Stimulated activated CD8-positive, alpha-beta memory T cell treated with anti-CD3 and anti-CD28 coated beads, Interleukin-15, amount 100 ng/mL, for 24 hours (primary cell): ENCODE measurements around the gene TOMM20.

Source experiments
- DNase-seq: peaks from one replicate; pipeline ENCODE4 v3.0.0-alpha.2; 2020; ENCODE audit warnings: low read depth

The TOMM20 gene

DNA sequence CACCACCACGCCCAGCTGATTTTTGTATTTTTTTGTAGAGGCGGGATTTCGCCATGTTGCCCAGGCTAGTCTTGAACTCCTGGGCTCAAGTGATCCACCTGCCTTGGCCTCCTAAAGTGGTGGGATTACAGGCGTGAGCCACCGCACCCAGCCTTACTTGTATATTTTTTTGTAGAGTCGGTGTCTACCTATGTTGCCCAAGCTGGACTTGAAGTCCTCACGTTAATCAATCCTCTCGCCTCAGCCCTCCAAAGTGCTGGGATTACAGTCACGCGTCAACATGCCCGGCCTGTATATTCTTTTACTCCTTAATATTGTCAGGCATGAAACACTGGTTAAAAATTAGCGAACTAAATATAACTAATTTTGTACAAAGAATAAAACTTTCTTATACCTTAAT lies 5.5 kb upstream of the TOMM20 start:
- no peak for DNase-seq

DNA sequence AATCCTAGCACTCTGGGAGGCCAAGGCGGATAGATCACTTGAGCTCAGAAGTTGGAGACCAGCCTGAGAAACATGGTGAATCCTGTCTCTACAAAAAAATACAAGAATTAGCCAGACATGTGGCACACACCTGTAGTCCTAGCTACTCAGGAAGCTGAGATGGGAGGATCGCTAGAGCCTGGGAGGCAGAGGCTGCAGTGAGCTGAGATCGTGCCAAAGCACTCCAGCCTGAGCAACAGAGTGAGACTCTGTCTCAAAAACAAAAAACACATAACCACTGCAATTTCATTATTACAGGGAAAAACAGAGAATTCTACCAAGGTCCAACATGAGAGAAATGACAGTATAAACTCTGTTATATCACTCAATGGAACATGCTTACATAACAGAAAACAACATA lies 4.4 kb upstream of the TOMM20 start:
- DNase-seq, result no peak

GRCh38 chr1:235131961-235132360 lies 3.3 kb upstream of the TOMM20 start:
- DNase-seq, result no peak

- no peak for DNase-seq
Observed at GRCh38 chr1:235130766-235131270, 2.2 kb upstream of the TOMM20 start.

- no peak for DNase-seq
Observed at GRCh38 chr1:235129774-235130570, 1.3 kb upstream of the TOMM20 start.

DNA sequence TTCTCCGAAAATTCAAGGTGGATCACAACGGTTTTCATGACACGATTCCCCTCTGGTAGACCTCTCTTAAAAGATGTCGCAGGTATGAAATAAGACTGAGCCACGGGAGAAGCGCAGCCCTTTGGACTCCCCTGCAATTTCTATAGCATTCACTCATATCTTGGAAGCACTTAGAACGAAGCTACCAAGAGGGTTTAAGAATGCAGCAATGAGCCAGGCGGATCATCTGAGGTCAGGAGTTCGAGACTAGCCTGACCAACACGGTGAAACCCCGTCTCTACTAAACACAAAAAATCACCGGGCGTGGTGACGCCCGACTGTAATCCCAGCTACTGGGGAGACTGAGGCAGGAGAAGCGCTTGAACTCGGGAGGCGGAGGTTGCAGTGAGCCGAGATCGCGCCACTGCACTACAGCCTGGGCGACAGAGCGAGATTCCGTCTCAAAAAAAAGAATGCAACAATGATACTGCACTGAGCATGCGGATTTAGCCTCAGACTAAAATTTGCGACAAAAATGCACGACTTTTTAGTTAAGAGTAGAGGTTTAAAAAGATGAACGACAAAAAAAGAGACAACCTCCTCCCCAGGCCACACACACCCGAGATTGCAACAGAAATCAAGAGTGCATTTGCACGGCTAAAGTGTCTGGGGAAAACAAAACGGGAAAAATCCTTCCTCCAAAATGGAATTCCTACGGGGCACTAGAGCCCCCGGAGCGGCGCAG lies 743 bp downstream of the TOMM20 start:
- no peak for DNase-seq

DNA sequence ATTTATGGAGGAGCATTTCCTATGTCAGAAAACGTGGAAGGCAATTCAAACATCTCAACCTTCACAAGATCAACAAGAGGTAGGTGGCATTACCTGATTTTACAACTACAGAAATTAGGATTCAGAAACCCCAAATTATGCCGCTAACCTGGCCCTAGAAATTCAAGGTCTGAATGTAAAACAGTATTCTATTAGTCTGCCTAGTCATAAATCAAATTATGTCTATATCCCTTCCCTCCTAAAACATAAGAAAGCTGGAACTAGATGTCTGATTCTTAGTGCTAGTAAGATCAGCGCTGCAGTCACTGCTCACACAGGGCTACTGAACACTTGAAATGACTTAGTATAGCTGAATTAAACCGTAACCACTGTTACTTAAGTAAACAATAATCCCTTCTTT lies 1.4 kb downstream of the TOMM20 start:
- no peak for DNase-seq

DNA sequence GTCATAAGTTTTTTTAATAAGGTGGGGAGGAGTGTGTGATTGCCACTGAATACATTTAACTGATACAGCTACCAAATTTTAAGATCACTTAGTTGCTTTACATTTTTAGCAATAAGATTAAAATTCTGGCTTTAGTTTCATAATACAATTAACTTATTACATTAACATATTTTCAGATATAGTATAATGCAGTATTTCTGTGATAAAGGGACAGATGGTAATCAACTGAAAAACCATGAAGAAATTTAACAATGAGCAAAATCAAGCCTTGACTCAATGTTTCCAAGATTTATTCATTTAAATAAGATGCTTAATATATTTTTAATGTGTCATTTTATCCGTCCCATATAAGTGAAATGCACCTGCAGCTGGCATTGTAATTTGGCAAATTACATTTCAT lies 4.0 kb downstream of the TOMM20 start:
- no peak for DNase-seq

GRCh38 chr1:235124111-235124510 lies 4.5 kb downstream of the TOMM20 start:
- no peak for DNase-seq

DNA sequence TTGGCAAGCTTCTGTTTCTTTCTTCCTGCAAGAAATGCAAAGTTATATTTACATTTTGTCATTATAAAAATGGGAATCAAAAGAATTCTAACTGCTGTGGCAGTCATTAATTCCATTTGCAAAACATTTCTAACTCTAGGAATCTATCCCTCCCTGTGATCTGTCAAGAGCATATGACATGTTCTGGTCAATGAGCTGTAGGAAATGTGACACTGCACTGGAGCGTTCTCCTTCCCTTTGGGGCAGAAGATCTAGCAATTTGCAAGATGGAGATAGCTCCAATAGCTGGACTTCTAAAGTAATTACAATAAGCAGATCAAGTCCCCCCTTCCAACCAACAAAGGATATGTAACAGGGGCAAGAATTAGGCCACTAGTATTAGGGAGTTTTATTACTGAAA lies 6.3 kb downstream of the TOMM20 start:
- DNase-seq, result no peak

DNA sequence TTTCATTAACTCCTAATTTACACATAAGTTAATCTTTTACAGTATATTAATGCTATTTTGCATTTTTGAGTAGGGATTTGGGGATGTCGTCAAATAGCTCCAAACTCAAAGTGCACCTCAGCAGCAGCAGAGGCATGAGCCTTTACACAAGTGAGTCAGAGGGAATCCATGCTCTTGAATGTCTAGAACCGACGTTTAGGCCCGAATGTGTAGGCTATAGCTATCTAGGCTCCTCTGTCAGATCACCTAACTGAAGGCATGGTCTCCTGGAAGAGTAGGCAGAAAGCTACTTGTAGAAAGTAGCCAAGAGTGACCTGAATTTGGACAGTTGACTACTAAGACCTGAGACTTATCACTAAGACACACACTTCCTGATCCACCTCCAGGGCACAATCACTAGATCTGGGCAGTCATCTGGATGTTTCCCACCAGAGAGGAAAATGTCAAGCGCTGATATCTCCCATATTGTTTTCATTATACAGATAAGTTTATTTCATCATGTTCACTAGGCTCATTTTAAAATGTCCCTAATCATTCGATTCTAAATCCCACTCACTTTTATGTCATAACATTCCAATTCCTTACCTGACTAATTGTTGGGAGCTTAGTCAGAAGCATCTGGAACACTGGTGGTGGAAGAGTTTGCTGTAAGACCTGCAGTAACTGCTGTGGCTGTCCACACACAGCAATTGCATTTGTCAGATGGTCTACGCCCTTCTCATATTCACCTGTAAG lies 15.3 kb downstream of the TOMM20 start:
- DNase-seq, result no peak

- no peak for DNase-seq
Observed at GRCh38 chr1:235112297-235113182, 16.1 kb downstream of the TOMM20 start.

DNA sequence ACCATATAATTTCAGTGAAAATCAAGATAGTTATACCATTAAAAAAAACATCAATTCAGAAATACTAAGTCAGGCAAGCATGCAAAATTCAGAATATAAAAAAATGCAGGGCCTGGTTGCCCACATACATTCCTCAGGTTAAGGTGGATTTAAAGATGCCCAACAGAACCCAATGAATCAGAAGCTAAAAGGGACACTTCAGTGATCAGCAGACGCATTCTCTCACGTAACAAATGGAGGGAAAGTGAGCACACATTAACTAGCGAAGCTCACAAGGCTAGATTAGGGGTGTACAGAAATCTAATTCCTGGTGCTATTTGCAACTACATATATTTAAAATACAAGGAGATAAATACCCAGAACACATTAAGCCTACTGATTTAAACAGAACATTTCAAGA lies 17.5 kb downstream of the TOMM20 start:
- no peak for DNase-seq

GRCh38 chr1:235108876-235109275 lies 19.8 kb downstream of the TOMM20 start:
- no peak for DNase-seq

DNA sequence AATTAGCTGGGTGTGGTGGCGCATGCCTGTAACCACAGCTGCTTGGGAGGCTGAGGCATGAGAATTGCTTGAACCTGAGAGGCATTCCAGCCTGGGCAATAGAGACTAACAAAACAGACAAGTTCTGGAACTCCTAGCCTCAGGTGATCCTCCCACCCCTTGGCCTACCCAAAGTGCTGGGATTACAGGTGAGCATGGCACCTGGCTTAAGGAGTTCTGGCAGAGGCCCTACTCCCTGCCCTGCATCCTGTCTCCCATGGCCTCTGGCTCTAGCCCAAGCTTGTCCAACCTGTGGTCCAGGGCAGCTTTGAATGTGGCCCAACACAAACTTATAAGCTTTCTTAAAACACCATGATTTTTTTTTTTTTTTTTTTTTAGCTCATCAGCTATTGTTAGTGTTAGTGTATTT lies 20.4 kb downstream of the TOMM20 start:
- DNase-seq, result no peak

DNA sequence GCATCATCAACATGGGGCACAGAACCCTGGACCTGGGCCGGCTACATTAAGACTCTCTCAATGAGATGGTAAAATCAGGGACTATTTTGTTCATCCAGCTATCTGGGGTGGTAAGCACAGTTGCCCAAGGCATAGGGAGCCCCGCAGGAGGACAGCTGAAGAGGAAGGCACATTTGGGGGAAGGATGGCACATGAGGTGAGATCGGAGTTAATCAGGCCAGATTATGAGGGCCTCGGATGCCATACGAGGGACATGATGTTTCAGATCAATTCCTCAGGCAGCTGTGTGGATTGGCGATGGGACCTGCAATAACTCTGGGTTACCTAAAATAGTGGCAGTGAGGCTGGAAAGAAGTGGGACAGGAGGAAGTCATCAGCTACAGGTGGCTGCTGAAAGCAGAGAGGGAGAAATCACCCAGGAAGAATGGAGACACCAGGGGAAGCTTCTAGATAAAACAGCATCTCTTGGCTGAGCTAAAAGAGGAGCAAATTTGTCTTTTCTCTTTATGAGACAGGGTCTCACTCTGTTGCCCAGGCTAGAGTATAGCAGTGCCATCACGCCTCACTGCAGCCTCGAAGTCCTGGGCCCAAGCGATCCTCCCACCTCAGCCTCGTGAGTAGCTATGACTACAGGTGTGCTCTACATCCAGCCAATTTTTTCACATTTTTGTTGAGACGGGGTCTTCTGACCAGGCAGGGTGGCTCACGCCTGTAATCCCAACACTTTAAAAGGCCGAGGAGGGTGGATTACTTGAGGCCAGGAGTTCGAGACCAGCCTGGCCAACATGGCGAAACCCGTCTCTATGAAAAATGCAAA lies 21.1 kb downstream of the TOMM20 start:
- no peak for DNase-seq

DNA sequence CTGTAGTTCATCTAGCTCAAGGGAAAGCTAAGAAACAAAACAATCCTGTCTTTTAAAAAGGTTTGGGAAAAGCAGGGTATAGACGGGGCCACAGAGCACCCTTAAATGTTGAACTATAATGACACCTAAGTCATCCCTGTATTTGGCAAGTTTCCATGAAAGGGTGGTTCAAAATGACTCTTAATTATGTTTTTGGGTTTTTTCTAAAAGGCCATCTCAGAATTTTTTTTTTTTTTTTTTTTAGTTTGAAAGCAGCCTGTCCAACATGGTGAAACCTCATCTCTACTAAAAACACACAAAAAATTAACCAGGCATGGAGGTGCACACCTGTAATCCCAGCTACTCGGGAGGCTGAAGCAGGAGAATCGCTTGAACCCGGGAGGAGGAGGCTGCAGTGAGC lies 22.2 kb downstream of the TOMM20 start:
- no peak for DNase-seq

DNA sequence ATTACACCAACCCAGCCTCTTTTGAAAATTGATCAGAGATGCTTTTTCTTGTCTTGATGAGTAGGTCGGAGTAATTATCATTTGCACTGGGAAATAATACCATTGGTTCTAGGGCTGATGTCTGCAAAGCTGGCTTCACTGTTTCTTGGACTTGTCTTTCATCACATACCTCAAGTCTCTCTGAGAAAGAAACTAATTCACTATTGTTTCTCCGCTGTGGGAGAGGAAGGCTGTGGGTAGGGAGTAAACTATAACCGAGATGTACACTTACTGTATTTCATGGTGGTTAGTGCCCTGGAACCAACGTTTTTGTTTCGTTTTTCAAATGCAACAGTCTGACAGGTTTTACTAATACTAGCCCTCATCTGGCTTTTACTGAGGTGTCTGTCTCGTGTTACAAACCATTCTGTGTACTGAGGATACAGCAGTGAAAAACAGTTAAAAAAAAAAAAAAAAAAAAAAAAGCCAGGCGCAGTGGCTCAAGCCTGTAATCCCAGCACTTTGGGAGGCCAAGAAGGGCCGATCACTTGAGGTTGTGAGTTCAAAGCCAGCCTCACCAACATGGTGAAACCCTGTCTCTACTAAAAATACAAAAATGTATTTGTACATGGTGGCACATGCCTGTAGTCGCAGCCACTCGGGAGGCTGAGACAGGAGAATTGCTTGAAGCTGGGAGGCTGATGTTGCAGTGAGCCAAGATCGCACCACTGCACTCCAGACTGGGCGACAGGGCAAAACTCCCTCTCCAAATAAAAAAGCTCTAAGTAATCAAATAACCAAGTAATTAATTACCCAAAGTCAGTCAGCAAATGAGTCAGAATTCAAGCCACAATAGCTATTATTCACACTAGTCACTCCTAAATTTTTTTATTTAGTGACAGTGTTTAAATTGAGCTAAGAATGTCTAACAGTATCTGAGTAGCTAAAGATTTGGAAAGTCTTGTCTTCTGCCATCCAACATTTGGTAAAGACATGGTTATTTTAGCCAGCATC lies 23.3 kb downstream of the TOMM20 start:
- DNase-seq, result no peak

DNA sequence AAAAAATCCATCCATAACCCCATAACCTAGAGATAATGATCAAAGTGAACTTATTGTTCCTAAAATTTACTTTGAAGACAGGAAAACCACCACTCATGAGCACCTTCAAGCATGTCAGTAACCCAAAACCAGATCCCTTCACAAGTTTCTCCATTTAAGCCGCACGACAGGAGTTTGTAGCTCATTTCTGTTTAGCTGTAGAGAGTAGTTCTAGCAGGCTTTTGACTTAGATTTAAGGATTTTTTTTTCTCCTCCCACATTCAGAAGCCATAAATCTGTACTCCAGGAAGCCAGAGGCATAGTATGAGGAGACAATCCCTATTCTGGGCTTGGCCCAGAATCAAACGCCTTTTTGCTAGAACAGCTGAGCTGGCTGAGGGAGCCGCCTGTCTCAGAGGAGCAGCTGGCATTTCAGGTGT lies 25.6 kb downstream of the TOMM20 start:
- no peak for DNase-seq

- no peak for DNase-seq
Observed at GRCh38 chr1:235102259-235102582, 26.4 kb downstream of the TOMM20 start.
